GM21717 (cell line): Measurements from ENCODE around the gene SLCO2A1.

ENCODE experiments used
- ATAC-seq: cut with Tn5 transposase; IDR thresholded peaks from one replicate; pipeline ENCODE4 v1.9.1; 2021; ENCODE audit warnings: mild to moderate bottlenecking, moderate library complexity; ENCODE audit not compliant: unreplicated experiment

SLCO2A1 gene

DNA sequence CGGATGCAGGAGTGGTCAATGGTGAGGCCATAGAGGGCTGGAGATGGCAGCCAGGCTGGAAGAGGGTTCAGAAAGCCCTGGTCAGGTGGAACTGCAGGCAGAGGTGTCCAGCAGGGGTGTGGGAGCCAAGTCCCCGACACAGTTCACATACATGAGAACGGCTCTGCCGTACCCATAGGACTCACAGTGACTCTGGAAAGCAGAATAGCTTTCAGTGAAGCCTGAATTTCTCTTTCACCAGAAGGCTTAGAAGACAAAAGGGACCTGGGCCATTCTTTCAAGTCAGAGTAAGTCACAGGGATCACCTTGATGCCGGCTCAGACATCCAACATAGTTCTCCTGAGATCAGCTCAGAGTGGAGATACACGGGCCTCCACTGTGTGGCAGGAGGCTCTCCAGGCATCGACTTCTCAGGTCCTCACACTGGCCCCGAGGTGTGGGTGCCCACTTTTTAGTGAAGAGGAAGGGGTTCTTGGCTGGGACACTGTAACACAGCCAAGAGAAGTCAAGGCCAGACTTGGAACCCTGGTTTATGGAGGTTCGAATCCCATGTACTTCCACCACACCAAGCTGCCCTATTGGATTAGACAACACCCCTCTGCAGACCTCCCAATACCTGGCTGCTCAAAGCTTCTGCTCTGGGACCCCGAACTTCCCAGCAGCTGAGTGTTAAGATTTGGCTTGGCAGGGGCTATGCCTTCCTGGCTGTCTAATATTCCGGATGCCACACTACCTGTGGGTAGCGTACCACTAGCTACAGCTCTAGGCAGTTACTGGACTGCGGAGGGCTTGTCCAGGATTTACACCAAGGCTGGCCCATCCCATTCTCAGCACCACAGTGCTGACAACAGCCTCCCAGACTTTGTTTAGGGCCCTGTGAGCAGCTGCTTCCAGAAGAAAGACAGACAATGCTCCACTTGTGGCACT, 93.6 kb downstream of the SLCO2A1 start:
- ATAC-seq: no peak

DNA sequence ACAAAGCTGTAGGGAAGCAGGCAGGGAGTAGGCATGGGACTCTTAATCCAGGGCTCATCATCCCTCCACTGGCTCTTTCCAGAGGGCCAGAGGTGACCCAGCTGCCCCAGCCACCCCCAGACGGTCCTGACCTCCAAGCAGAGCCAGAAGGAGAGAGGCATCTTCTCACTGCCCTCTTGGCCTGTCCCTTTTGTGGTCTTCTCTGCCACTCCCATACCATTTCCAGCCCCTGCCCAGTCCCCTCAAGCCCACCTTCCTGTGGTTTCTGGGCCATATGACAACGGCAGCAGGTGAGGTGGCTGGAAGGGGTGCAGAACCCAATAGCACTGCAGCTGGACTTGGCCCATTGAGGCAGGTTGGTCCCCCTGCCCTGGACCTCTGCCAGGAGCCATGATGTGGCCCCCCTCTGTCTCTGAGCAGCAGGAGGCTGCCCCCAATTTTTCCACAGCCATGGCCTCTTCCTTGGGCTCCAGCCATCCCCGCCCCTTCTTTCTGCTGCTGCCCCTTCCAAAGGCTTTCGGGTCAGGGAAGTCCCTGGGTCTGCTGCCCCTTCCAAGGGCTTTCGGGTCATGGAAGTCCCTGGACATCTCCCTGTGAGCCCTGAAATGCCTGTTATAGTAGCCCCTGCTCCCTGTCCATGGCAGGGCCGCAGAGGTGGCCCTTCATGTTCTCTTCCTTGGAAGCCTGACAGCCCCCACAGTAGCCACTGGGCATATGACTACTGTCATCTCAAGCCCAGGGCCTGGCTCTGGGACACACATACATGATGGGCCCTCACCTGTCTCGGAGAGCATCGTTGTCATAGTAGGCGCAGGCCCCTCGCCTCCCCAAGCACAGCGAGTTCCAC, 94.5 kb downstream of the SLCO2A1 start:
- ATAC-seq: no peak

DNA sequence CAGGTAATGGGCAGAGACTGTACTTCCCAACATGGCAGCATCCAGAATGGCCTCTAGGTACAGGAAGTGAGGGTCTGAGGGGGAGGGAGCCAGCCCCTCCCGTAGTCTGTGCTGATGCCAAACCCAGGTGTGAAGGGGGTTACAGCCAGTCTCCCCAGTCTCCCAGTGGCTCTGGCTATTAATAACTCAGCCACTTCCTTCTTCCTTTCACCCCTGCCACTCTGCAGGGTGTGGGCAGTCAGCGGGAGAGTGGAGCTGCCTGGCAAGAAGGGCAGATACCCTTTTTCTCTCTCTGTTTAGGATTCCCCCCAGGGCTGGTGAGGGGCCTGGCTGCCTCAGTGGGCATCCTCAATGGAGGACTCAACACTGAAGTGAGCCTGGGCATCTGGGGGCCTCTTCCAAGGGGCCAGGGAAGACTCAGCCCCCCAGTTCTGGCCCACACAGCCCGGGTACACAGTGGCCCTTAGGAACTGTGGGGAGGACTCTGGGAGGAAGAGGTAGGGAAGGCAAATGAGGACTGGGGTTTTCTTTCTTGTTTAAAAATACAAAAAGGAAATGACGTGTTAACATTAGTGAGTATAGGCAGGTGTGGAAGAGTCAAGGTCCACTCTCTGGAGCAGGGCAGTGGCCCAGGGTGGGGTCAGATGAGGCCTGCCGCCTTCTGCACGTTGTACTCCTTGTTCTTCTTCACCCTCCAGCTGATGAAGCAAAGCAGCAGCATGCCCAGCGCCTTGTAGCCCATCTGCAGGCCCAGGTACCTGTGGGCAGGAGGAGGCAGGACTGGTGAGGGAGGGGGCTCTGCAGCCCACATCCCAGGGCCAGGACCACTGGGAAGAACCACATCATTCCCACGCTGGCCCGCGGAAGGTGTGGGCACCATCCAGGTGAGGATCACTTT, 95.4 kb downstream of the SLCO2A1 start:
- ATAC-seq: no peak

DNA sequence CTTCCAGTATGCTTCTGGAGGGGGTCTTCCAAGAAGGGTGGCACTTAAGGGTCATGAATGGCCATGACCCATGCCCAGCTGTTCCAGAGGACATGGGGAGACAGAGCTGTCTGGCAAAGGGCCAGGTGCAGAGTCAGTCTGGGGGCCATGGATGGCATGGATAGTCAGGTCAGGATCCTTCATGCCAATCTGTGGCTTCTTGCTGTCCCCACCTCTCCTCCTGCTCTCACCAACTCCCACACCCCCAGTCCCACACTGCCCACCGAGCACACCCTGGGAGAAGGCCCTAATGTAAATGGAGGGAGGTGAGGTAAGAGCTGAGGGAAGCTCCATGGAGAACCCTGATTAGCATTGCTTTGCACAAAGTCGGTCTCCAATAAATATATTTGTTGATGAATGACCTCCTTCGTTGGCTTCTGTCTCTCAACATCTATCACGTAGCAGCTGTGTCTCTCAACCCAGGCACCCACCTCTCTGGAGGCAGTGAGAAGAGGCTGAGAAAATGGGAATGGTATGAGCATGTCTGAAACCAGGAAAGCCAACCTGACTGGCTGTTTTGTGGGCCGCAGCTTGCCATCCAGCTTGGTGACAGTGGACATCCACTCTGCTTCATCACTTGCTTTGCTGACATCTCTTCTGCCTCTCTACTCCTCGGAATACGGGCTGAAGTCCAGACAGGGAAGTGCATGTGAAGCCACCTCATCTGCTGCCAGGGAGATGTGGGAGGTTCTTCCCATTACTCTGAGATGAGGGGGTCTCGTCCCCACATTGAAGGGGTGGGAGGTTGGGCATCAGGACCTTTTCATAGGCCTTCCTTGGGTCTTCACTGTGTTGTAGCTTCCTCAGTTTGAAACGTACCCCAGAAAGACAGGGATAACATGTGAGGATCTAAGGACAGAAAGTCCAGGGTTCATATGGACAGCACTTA, 96.4 kb downstream of the SLCO2A1 start:
- no peak for ATAC-seq

DNA sequence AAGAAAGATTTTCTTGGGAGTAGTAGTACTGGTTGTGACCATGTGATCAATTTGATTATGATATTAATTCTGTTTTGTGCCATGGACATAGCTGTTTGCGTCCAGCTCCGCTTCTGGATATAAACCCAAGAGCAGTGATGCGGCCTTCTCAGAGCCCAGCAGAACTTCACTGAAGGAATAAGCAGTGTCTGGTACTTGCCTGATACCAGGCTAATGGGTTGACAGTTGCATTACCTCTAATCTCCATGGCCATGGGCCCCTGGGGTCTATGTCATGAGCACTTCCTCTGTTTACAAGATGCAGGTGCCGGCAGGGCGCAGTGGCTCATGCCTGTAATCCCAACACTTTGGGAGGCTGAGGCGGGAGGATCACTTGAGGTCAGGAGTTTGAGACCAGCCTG, 97.7 kb downstream of the SLCO2A1 start:
- ATAC-seq: no peak

DNA sequence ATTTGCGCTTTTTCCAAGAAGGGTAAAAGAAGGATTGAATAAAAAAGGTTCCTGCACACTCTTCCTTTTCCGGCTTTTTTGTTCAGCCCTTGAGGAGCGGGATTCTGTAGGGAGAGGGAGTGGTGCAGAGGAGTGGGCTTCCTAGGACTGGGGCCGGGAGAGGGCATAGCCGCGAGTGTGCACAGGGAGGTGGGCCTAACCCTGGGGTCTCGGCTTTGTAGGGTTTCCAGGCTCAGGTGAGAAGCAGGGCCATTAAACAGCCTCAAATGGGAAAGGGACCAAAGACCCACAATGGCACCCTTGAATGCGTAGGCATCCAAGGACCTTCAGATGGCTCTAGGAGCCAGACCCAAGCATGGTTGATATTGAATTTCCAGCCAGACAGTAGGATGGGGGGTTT, 98.6 kb downstream of the SLCO2A1 start:
- no peak for ATAC-seq

DNA sequence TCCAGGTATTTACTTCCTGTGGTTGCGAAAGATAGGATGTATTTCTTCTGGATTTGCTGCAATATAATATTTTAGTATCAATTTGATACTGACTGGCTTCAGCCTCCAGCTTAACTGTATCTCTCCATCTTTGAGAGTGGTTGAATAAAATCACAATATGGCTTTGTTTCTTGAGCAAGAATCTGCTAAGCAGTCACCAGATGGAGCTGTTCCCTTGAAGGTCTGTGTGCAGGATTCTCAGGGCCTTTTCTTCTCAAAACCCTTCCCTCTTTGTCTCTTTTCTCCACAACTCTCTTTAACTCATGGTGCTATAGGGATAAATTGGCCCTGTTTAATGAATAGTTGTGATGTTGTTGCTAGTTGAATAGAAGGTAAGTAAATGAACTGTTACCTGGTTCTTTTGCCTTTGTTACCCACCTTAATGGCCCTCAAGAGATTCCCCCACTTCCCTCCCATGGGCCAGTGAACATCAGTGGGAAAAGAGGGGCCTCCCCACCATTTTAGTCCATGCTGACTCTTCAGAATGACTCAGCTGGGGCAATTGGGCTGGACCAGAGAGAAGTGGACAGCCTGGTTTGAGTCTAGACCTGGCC, 99.3 kb downstream of the SLCO2A1 start:
- no peak for ATAC-seq

DNA sequence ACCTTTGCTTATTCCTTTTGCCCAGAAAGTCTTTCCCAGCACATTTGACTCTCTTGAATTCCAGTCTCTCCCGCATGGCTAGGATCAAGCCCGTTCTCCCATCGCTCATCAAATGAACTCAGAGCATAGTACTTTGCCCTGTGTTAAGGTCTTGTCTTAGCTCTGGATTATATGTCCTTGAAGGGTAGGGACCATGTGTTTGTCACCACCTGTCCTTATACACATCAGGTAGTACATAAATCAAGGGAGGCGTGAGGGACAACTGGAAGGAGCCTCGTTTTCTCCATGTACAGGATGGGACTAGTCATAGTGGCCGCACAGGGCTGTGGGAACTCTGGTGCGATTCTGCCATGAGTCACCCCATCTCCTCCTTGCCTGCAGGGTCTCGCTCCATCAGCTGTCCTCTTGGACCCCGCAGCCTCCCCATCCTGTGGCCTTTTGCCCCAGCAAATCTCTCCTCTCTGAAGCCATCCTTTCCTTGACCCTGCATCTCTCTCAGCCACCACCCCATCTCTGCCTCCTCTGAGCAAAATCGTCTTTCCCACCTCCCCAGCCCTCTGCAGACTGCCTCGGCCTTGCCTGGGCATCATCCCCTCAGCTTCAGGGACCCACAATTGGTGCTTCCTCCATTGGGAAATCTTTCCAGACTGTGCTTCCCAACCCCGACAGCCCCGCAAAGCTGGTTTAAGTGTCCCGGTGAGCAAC, 100.7 kb downstream of the SLCO2A1 start:
- no peak for ATAC-seq

DNA sequence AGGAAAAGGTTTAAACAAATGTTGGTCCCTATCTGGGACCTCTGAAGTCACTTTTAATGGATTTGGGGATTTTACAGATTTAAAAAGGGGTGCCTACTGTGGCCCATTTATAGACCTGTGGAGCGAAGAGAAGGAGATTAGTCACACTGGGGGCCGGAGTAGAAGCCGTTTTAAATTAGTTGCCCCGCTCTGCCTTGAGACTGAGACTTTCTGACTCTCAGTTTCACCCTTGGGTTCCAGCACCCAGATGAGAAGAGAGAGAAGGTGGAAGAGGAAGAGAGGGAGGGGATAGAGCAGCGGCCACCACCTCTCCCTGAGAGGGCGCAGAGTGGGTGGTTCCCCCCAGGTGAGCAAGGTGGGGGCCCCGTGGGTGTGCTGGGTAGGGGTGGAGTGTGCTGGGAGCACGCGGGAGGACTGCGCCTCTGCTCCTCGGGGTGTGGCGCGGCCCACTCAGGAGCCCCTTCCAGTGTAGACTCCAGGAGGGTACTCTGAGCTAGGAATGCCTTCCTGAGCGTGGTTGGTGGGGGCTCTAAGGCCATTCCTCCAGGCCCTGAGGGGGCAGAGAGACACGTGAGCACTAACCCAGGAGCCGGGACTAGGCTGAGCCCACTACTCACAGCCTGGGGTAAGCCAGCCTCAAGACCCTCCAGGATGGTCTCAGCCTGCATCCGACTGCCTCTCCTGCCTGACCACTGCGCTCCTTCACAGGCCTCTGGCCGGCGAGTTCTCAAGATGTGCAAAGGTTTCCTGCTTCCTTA, 101.4 kb downstream of the SLCO2A1 start:
- no peak for ATAC-seq

DNA sequence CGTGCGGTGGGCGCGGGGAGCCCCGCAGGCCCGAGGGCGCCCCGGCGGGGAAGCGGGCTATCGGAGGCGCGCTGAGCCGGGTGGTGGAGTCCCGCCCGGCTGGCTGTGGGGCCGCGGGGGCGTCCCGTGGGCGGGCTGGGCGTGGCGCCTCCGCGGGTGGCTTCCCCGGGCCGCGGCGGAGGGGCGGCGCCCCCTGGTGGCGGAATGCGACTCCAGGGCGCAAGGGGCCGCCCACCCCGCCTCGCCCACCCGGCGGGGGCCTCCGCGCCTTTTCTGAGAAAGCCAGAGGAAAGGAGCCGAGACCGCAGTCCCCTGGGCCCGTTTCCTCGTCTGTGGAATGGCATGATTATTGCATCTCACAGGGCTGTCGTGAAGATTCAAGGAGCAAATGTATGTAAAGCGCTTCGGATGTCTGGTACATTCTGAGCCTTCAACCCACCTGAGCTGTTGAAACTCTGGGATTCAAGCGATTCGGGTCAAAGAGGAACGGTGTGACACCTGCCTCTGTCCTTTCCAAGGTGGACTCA, 102.1 kb downstream of the SLCO2A1 start:
- peak; percentile 65 for ATAC-seq

DNA sequence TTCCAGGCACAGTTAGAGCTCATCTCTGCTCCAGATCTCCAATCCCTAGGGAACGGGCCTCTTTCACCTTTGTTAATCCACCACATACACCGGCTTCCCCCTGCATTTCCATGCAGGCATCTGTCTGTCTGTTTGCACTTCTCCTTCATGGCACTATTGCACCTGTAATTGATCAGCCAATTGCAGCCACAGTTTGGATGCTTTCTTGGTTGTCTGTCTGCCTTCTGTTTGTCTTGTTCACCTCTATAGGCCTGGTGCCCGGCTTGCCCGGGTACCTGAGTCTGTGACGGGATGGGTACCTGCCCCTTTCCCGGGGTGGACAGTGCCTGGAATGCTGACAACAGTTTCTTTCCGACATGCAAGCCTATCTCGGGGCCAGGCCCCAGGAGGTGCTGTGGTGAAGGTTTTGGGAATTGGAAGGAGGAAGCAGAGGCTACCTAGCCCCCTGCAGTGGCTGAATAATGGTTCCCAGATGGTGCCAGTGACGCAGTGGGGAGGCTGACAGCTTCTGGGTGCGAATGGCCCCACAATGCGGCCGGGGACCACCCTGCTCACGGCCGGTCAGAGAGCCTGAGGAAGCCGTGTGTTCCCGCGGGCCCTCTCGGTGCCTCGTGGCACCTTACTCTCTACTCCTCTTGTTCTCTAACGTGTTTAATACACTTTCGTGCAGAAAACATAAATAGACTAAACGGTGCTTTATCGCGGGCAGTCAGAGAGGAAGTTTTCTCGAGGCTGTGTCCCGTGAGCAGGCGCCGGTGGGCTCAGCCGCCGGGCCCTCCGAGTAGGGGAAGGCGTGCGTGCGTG, 102.8 kb downstream of the SLCO2A1 start:
- no peak for ATAC-seq

DNA sequence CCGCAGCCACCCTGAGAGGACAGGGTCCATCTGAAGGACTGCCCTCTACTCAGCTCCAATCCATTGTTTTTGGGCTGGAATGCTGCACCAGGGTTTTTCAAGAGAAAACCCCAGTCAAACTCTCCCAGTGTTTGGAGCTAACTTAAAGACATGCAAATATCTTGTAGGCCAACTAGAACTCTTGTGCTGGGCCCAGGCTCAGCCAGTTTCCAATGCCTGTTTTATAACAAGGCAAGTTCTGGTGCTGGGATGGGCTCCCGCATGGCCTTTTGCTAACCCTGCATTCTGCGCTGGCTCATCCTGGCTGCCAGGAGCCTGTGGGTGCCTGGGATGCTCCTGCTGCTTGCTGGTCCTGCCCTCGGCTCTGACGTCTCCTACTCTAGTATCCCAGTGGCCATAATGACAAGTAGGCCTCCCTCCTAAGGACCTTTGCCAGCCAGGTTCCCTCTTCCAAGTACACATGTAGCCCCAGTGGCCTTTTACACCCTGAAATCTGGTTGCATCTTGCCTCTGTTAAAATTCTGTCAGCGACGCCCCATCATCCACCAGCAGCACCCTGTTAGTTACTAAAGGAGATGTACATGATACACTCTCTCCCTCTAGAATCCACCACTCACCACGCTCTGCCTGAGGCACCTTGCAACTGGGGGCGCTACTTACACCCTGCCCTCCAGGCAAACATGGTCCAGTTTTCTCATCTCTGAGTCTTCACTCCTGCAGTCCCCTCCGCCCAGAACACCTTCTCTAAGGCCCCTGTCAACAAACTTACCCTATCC, 103.6 kb downstream of the SLCO2A1 start:
- ATAC-seq: no peak

DNA sequence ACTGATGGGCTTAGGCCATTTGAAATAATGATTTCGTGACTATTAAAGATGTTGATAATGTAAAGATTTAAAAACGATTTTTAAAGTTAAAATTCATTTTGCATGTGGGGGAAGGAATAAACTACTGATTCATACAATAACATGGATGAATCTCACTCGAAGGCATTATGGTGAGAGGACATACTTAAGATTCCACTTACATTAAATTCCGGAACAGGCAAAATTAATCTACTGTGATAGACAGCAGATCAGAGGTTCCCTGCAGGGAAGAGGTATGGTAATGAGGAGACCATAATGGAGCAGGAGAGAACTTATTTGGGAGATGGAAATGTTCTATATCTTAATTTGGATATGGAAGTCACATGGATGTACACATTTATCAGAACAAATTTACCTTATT, 105.7 kb downstream of the SLCO2A1 start:
- ATAC-seq: no peak

DNA sequence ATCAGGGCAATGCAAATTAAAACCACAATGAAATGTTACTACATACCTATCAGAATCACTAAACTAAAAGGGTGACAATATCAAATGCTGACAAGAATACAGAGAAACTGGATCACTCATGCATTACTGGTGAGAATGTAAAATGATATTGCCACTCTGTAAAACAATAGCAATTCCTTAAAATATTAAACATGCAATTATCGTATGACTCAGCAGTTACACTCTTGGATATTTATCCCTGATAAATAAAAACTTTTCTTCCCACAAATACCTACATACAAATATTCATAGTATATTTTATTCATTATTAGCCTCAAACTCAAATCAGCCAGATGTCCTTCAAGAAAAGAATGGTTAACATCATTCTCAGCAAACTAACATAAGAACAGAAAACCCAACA, 108.1 kb downstream of the SLCO2A1 start:
- no peak for ATAC-seq

DNA sequence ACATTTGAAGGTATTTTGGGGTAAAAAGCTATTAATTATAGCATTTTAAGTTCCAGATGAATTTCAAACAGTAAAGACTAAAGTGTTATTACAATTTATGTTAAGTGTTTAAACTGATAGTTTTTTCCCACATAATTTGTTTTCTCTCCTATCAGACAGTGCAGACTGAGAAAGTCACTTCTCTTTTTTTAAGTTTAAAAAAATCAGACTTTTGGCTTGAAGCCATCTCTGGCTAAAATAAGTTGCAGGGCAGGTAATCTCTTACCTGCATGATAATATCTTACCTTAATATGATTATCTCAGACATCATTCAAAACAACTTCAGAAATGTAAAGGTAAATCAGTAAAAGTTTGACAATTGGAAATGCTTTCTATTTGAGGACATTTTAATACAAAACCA, 112.6 kb downstream of the SLCO2A1 start:
- ATAC-seq: no peak
